RWPE2 (cell line): ENCODE data around the gene IL31RA.
A peak's percentile ranks its signal among the peaks of the same experiment; 100 is the strongest.

Source experiments
- ATAC-seq: fragments of 200-7000 bp; cut with Tn5 transposase; 3 replicates; pipeline ENCODE4 v1.9.1; 2021; ENCODE audit warnings: low read depth
- DNase-seq: peaks from one replicate; pipeline ENCODE4 v3.0.0-alpha.2; 2020; ENCODE audit warnings: low spot score
- H3K27ac ChIP-seq: fragments of 450-650 bp; 2 replicates; pipeline ENCODE4 v1.5.1; 2017; ENCODE audit warnings: mild to moderate bottlenecking; ENCODE audit not compliant: poor library complexity, severe bottlenecking
- H3K27me3 ChIP-seq: fragments of 250-450 bp; sonication (Bioruptor Pico); 2 replicates; pipeline ENCODE4 v1.5.1; 2021; ENCODE audit warnings: mild to moderate bottlenecking, moderate library complexity; ENCODE audit not compliant: insufficient read depth, poor library complexity, severe bottlenecking
- H3K36me3 ChIP-seq: fragments of 250-450 bp; sonication (Bioruptor Pico); 2 replicates; pipeline ENCODE4 v1.5.1; 2020; ENCODE audit warnings: low read depth, mild to moderate bottlenecking, moderate library complexity
- H3K4me1 ChIP-seq: fragments of 250-450 bp; sonication (Bioruptor Pico); 2 replicates; pipeline ENCODE4 v1.5.1; 2021; ENCODE audit warnings: mild to moderate bottlenecking, moderate library complexity; ENCODE audit not compliant: insufficient read depth, poor library complexity, severe bottlenecking
- H3K4me3 ChIP-seq: fragments of 250-450 bp; sonication (Bioruptor Pico); 2 replicates; pipeline ENCODE4 v1.5.1; 2021; ENCODE audit warnings: mild to moderate bottlenecking, moderate library complexity; ENCODE audit not compliant: severe bottlenecking
- H3K9me3 ChIP-seq: fragments of 250-450 bp; sonication (Bioruptor Pico); 2 replicates; pipeline ENCODE4 v1.5.1; 2021; ENCODE audit warnings: mild to moderate bottlenecking, moderate library complexity; ENCODE audit not compliant: severe bottlenecking
- TF ChIP-seq, protein P1 (sequence below): fragments of 450-650 bp; IDR thresholded peaks from one replicate; pipeline ENCODE4 v1.5.1; 2017; ENCODE audit warnings: mild to moderate bottlenecking, moderate library complexity; ENCODE audit not compliant: poor library complexity, severe bottlenecking

The IL31RA gene

DNA sequence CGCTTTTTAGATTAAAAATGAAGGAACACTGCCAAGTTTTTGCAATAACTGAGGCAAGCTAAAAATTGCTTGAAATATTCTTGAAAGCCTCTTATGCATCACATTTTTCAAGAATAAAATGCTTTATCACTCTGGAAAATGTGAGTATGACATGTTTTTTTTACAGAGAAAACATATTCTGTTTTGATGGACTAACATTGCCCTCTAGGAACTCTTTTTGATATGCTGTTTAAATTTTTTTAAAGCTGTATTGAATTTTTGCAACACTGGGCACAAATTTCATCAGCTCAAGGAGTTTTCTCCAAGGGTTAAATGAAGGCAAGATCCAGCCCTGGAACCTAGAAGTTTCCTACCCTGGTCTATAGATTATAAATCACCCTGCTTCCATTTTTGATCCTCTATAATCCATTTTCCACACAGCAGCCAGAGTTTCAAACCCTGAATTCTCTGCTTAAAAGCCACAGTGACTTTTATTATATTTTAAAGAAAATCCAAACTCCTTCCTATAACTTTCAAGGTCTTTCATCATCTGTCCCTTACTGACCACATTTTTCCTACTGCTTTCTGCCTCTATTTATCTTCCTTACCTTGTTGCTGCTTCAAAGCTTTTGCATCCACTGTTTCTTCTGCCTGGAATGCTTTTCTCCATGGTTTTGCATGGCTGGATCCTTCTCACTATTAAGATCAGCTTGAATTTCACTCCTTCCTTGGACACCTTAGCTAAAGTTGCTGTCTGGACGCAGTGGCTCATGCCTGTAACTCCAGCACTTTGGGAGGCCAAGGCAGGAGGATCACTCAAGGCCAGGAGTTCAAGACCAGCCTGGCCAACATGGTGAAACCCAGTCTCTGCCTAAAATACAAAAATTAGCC, 60.9 kb downstream of the IL31RA start:
- Histone ChIP-seq H3K4me1 (no peaks in the 10 kb centered on the region), H3K27ac (no peak overlapping the region), H3K4me3 (no peak overlapping the region), H3K9me3 (no peaks in the 10 kb centered on the region), H3K36me3 (no peaks in the 10 kb centered on the region), H3K27me3 (no peaks in the 10 kb centered on the region)
- DNase-seq: no peak
- no peak for ATAC-seq
- TF ChIP-seq, protein P1, sequence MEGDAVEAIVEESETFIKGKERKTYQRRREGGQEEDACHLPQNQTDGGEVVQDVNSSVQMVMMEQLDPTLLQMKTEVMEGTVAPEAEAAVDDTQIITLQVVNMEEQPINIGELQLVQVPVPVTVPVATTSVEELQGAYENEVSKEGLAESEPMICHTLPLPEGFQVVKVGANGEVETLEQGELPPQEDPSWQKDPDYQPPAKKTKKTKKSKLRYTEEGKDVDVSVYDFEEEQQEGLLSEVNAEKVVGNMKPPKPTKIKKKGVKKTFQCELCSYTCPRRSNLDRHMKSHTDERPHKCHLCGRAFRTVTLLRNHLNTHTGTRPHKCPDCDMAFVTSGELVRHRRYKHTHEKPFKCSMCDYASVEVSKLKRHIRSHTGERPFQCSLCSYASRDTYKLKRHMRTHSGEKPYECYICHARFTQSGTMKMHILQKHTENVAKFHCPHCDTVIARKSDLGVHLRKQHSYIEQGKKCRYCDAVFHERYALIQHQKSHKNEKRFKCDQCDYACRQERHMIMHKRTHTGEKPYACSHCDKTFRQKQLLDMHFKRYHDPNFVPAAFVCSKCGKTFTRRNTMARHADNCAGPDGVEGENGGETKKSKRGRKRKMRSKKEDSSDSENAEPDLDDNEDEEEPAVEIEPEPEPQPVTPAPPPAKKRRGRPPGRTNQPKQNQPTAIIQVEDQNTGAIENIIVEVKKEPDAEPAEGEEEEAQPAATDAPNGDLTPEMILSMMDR: peak; percentile 31

DNA sequence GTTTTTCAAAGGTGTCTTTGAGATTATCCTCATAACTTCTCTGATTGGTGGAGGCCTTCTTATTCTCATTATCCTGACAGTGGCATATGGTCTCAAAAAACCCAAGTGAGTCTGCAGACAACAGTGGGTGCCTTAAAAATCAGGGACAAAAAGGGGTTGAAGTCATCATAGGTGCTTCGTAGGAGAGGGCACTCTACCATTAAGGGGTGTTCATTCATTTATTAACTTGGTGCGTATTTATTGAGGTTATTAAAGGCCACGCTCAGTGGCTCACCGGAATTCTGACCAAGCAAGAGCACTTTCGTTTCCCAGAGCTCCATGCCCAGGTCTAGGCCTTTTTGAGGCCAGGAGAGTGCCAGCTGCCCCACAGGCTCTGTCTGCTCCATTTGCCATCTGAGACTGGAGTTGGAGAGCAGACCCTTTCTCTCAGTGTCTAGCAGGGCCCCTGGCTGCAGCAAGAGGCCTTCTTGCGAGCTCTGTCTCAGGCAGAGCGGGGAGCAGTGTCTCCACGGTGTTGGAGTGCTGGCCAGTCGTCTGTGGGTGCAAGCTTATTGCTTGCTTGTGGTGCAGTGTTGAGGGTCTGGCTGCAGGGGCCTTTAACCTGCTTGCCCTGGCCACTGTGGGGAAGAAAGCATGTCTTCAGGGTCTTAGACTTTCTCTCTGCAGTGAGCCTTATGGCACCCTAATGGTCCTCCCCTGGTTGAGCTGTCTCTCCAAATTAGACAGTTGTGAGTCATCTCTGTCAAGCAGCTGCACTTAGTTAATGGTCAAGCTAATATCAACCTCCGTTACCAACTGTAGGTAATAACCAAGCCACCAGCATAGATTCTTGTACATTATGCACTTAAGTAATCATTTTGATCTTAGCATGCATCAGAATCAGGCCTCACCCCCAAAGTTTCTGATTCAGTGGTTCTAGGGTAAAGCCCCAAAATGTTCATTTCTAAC, 62.6 kb downstream of the IL31RA start:
- Histone ChIP-seq H3K27ac (no peak overlapping the region), H3K27me3 (no peaks in the 10 kb centered on the region), H3K36me3 (no peaks in the 10 kb centered on the region), H3K4me1 (no peaks in the 10 kb centered on the region), H3K4me3 (no peak overlapping the region), H3K9me3 (no peaks in the 10 kb centered on the region)
- TF ChIP-seq, protein P1: no peak
- ATAC-seq: no peak
- DNase-seq: no peak

DNA sequence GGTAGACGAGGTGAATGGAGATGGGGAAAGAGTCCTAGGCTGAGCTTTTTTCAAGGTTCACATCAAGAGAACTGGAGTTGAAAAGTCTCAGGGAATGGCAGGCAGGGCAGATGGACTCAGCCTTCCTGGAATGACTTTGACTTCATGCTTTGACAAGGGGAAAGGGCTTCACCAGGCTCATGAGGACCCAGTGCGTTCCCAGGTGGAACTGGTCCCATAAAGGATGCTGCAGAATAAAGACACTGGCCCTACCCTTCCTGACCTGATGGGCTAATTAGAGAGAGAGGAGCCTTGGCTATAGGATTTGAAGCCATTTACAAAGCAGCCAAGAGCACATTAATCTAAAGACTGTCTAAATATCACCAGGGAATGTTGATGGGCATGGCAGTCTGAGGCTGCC, 63.8 kb downstream of the IL31RA start:
- ATAC-seq: no peak
- no peak overlapping the region for H3K27ac ChIP-seq

DNA sequence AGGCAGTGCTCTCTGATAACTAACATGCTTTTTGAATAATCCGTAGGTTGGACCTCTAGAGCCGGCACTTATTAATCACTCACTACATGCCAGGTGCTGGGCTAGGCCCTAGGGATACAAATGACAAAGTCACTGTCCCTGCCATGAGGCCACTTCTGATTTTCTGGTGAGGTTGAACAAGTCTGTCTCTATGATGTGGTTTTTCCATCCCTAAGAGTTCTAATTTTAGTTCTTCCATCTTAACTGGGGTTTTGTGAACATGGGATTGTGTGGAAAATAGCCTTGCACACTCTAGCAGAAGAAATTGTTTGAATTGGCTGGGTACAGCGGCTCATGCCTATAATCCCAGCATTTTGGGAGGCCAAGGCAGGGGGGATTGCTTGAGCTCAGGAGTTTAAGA, 64.6 kb downstream of the IL31RA start:
- Histone ChIP-seq H3K4me3 (no peak overlapping the region), H3K27me3 (no peaks in the 10 kb centered on the region), H3K4me1 (no peaks in the 10 kb centered on the region), H3K9me3 (no peaks in the 10 kb centered on the region), H3K27ac (no peak overlapping the region), H3K36me3 (no peaks in the 10 kb centered on the region)
- TF ChIP-seq, protein P1: no peak
- no peak for DNase-seq
- ATAC-seq: no peak

More for the DNA sequence above, 63.8 kb downstream of the IL31RA start:
- Histone ChIP-seq H3K36me3 (no peaks in the 10 kb centered on the region), H3K9me3 (no peaks in the 10 kb centered on the region), H3K4me1 (no peaks in the 10 kb centered on the region), H3K4me3 (no peak overlapping the region), H3K27me3 (no peaks in the 10 kb centered on the region)
- TF ChIP-seq, protein P1: no peak
- DNase-seq: no peak
